C4-2B (cell line): ENCODE data around the gene WDR4.

Experiments used
- CTCF ChIP-seq: fragments of 450-650 bp; conservative IDR thresholded peaks from 2 replicates; pipeline ENCODE4 v1.5.1; 2017; ENCODE audit warnings: mild to moderate bottlenecking
- ZFX ChIP-seq: fragments of 450-650 bp; IDR thresholded peaks from 2 replicates; pipeline ENCODE4 v1.6.1; 2017

DNA sequence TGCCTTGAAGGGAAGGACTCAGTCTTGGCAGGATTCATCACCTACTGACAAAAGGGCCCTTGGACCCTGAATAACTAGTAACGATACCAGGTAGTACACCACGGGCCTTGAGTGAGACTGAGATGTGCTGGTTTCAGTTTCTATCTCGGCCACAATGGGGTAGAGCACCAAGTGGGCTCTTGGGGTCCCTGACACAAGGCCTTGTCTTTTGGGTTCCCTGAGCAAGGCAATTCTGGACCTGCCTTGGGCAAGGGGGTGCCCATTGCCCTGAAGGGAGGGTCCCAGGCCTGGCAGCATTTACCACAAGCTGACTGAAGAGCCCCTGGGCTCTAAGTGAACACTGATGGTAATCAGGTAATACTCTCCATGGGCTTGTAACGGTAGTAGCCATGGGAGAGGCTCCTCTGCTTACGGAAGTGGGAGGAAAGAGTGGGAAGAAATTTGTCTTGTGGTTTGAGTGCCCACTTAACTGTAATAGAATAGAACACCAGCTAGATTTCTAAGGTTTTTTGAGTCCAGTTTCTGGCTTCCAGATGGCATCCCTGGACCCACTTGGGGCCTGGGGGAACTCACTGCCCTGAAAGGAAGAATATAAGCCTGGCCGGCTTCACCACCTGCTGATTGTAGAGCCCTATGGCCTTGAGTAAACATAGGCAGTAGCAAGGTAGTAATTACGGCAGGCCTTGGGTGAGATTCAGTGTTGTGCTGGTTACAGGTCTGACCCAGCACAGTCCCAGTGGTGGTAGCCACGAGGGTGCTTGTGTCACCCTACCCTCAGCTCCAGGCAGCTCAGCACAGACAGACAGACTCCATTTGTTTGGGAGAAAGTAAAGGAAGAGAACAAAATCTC lies 58.5 kb downstream of the WDR4 start:
- TF ChIP-seq CTCF (no peak), ZFX (no peak)
